ENCODE measurements around the gene PPP1R1C.

PPP1R1C gene

GRCh38 chr2:181988154-181988924 is 2.7 kb downstream of the PPP1R1C start:
- no peak for DNase-seq (ENCODE audit: low read depth)
- no peak overlapping the region for H3K4me3 ChIP-seq (ENCODE audit: low read depth, low read length)
- no peak for TF ChIP-seq CTCF (conservative IDR thresholded peaks at IDR 0.05; ENCODE audit: low read depth, low read length)

DNA sequence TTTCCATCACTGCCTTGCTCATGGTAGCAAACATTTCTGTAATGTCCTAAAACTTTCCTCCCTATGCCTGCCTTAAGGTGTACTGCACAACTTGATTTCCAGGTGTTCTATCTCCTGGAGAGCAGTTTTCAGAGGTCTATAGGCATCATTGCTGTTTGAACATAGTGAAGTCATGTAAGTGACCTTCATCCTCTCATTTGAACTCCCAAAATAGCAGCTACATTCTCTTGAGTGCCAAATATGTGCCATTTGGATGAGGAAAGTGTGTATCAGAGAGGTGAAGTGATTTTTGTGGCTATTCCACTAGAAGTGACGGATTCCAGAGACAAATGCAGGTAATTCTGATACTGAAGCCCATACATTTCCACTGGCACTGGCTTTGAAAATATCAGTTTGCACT is 3.4 kb downstream of the PPP1R1C start:
- no peak overlapping the region for H3K4me3 ChIP-seq (ENCODE audit: low read depth, low read length)
- no peak for TF ChIP-seq CTCF (conservative IDR thresholded peaks at IDR 0.05; ENCODE audit: low read depth, low read length)
- no peak for DNase-seq (ENCODE audit: low read depth)

DNA sequence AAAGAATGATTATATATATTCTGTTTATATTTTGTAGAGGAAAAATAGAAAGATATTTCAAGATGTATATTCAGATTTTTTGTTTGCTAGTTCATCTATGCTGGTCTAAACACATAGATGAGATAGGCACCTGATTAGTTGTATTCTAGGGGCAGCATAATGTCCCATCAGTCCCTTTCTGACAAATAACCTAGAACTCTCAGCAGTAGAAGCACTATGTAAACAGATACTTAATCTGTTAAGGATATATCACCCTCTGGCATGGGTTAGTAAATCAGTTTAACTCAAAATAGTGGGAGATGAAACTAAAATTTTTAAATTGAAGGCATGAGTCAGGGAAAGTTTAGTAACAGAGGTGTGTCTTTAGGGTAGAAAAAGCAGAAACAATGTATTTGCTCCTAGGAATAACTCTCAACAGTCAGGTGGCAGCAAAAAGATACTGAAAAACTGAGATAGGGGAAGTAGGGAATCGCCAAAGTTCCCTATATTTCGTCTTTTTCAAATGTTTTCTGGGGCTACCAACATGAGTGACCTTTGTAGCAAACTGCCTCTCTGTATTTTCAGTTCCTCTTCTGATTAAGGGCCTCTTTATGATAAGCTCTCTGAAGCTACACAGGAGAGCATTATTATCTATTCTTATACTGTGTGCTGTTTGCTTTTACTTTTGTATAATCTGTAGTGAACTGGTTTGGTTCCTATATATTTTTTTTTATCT is 5.7 kb downstream of the PPP1R1C start:
- no peak for TF ChIP-seq CTCF (conservative IDR thresholded peaks at IDR 0.05; ENCODE audit: low read depth, low read length)
- no peak for DNase-seq (ENCODE audit: low read depth)
- H3K4me3 ChIP-seq (ENCODE audit: low read depth, low read length) = no peak overlapping the region

GRCh38 chr2:181992776-181993175 is 7.1 kb downstream of the PPP1R1C start:
- TF ChIP-seq CTCF (conservative IDR thresholded peaks at IDR 0.05; ENCODE audit: low read depth, low read length) = no peak
- no peak for DNase-seq (ENCODE audit: low read depth)
- no peak overlapping the region for H3K4me3 ChIP-seq (ENCODE audit: low read depth, low read length)

DNA sequence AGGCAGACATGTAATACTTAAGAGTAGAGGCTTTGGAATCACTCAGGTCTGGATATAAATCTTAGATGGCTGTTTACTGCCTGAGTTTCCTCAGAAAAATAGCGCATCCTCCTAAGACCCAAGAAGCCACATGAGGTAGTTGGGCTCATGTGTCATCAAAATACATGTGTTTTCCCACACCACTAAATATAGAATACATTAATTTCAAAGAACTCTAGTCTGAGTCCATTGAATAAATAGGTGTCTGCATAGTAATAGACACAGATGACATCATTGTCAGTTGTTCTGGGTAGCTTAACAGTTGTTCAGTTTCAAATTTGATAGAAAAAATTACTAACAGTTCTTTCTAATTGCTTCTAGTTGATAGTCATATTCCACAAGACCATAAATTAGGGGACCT is 9.6 kb downstream of the PPP1R1C start:
- TF ChIP-seq CTCF (conservative IDR thresholded peaks at IDR 0.05; ENCODE audit: low read depth, low read length) = no peak
- no peak overlapping the region for H3K4me3 ChIP-seq (ENCODE audit: low read depth, low read length)
- no peak for DNase-seq (ENCODE audit: low read depth)

DNA sequence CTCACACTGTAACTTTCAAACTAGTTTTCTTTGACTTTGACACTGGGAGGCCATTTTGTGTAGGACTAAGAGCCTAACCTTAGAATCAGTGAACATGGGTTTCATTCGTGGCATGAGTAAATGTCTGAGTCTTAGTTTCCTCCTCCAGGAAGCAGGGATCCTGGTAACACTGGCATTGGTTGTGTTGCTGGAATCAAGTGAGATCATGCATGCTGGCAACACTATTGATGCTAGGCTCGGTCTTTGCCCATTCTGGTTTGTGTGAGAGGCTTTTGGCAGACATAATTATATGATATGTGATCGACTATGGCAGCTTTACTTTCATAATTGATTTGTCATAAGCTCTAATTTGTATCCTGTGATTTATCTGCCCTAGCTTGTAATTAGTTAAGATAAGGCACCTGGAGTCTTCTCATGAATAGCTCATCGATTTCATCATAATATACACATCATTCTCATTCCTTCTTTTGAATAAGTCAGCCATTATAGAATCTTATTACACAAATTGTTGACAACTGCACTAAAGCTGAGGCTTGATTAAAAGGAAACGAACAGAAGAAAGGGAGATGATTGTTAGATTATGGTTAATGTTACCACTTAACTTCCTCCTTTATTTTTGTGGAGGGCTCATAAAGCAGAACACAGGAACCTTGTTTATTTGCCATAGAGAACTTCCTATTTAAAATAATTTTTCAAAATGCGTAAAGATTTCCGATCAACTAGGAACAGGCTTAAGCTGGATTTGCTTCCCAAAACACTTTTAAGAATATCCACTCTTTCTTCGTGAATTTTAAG is 12.6 kb downstream of the PPP1R1C start:
- TF ChIP-seq CTCF (conservative IDR thresholded peaks at IDR 0.05; ENCODE audit: low read depth, low read length) = no peak
- DNase-seq (ENCODE audit: low read depth) = no peak
- no peak overlapping the region for H3K4me3 ChIP-seq (ENCODE audit: low read depth, low read length)
